ENCODE results near the gene GRN.

- TF ChIP-seq, protein P1, sequence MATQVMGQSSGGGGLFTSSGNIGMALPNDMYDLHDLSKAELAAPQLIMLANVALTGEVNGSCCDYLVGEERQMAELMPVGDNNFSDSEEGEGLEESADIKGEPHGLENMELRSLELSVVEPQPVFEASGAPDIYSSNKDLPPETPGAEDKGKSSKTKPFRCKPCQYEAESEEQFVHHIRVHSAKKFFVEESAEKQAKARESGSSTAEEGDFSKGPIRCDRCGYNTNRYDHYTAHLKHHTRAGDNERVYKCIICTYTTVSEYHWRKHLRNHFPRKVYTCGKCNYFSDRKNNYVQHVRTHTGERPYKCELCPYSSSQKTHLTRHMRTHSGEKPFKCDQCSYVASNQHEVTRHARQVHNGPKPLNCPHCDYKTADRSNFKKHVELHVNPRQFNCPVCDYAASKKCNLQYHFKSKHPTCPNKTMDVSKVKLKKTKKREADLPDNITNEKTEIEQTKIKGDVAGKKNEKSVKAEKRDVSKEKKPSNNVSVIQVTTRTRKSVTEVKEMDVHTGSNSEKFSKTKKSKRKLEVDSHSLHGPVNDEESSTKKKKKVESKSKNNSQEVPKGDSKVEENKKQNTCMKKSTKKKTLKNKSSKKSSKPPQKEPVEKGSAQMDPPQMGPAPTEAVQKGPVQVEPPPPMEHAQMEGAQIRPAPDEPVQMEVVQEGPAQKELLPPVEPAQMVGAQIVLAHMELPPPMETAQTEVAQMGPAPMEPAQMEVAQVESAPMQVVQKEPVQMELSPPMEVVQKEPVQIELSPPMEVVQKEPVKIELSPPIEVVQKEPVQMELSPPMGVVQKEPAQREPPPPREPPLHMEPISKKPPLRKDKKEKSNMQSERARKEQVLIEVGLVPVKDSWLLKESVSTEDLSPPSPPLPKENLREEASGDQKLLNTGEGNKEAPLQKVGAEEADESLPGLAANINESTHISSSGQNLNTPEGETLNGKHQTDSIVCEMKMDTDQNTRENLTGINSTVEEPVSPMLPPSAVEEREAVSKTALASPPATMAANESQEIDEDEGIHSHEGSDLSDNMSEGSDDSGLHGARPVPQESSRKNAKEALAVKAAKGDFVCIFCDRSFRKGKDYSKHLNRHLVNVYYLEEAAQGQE (IDR thresholded peaks at IDR 0.05; ENCODE audit: insufficient replicate concordance, low read depth) = no peak
- TF ChIP-seq CTCF (IDR thresholded peaks at IDR 0.05; ENCODE audit: insufficient read depth, low read length) = no peak
Measured at GRCh38 chr17:44322236-44322895, 22.7 kb upstream of the GRN start.

Data from HL-60 (cell line).